ENCODE measurements around the gene CDON.

GRCh38 chr11:125967515-125967914, 95.2 kb downstream of the CDON start:
- TF ChIP-seq, protein P1, sequence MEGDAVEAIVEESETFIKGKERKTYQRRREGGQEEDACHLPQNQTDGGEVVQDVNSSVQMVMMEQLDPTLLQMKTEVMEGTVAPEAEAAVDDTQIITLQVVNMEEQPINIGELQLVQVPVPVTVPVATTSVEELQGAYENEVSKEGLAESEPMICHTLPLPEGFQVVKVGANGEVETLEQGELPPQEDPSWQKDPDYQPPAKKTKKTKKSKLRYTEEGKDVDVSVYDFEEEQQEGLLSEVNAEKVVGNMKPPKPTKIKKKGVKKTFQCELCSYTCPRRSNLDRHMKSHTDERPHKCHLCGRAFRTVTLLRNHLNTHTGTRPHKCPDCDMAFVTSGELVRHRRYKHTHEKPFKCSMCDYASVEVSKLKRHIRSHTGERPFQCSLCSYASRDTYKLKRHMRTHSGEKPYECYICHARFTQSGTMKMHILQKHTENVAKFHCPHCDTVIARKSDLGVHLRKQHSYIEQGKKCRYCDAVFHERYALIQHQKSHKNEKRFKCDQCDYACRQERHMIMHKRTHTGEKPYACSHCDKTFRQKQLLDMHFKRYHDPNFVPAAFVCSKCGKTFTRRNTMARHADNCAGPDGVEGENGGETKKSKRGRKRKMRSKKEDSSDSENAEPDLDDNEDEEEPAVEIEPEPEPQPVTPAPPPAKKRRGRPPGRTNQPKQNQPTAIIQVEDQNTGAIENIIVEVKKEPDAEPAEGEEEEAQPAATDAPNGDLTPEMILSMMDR (IDR thresholded peaks at IDR 0.05; ENCODE audit: low read depth, low read length, poor library complexity, severe bottlenecking) = no peak
- no peak for TF ChIP-seq EZH2phosphoT487 (IDR thresholded peaks at IDR 0.05; ENCODE audit: borderline replicate concordance, low read length)

Measured in DOHH2 (cell line).